DND-41 (cell line): ENCODE data around the gene PCNX1.

Source experiments
- ATAC-seq: fragments of 200-7000 bp; cut with Tn5 transposase; 3 replicates; pipeline ENCODE4 v1.9.1; 2021; ENCODE audit warnings: low read depth; ENCODE audit not compliant: insufficient read depth
- DNase-seq: peaks from one replicate; pipeline ENCODE4 v3.0.0-alpha.2; 2020
- H2AFZ ChIP-seq: 2 replicates; pipeline ENCODE4 v1.6.0; 2012; ENCODE audit warnings: low read depth, low read length
- H3K27ac ChIP-seq: 2 replicates; pipeline ENCODE4 v1.5.1; 2012; ENCODE audit warnings: low read length, inconsistent platforms
- H3K27me3 ChIP-seq: fragments of 200-600 bp; sonication (generic); 2 replicates; pipeline ENCODE4 v1.6.0; 2012; ENCODE audit warnings: low read length, mild to moderate bottlenecking, inconsistent platforms; ENCODE audit not compliant: insufficient read depth, poor library complexity
- H3K36me3 ChIP-seq: 2 replicates; pipeline ENCODE4 v1.5.1; 2012; ENCODE audit warnings: low read length, inconsistent platforms; ENCODE audit not compliant: insufficient read depth
- H3K4me1 ChIP-seq: 2 replicates; pipeline ENCODE4 v1.5.1; 2012; ENCODE audit warnings: mild to moderate bottlenecking, low read length; ENCODE audit not compliant: insufficient read depth
- H3K4me2 ChIP-seq: 2 replicates; pipeline ENCODE4 v1.6.0; 2012; ENCODE audit warnings: mild to moderate bottlenecking, moderate library complexity, low read length, inconsistent platforms; ENCODE audit not compliant: insufficient read depth
- H3K4me3 ChIP-seq, 2 experiments: fragments of 200-600 bp in 1 of 2; shearing (Covaris generic) in 1 of 2; 2 replicates each; pipeline ENCODE4 v1.5.1; 2012 to 2016; ENCODE audit warnings: inconsistent platforms in 2 of 2, low read length in 2 of 2, mild to moderate bottlenecking in 2 of 2, low read depth in 1 of 2, moderate library complexity in 1 of 2
- H3K79me2 ChIP-seq: 2 replicates; pipeline ENCODE4 v1.6.0; 2012; ENCODE audit warnings: low read length, inconsistent platforms; ENCODE audit not compliant: insufficient read depth
- H3K9ac ChIP-seq: 2 replicates; pipeline ENCODE4 v1.6.0; 2012; ENCODE audit warnings: low read depth, mild to moderate bottlenecking, inconsistent platforms, low read length, moderate library complexity
- H3K9me3 ChIP-seq: 2 replicates; pipeline ENCODE4 v1.5.1; 2012; ENCODE audit warnings: low read length, moderate library complexity, mild to moderate bottlenecking, inconsistent platforms; ENCODE audit not compliant: insufficient read depth, severe bottlenecking
- H4K20me1 ChIP-seq: 2 replicates; pipeline ENCODE4 v1.6.0; 2012; ENCODE audit warnings: low read length; ENCODE audit not compliant: insufficient read depth
- CTCF ChIP-seq: IDR thresholded peaks from 2 replicates; pipeline ENCODE4 v1.5.1; 2012; ENCODE audit warnings: borderline replicate concordance, low read length, moderate library complexity, mild to moderate bottlenecking; ENCODE audit not compliant: poor library complexity, severe bottlenecking; ENCODE audit errors: extremely low read depth
- EZH2 ChIP-seq: IDR thresholded peaks from 3 replicates; pipeline ENCODE4 v1.6.1; 2012; ENCODE audit warnings: borderline replicate concordance, low read depth, mild to moderate bottlenecking, moderate library complexity, low read length, inconsistent platforms; ENCODE audit not compliant: severe bottlenecking

The PCNX1 gene

GRCh38 chr14:71135911-71136310 is 228.7 kb downstream of the PCNX1 start:
- H2AFZ ChIP-seq = no peak overlapping the region
- no peak overlapping the region for H3K4me3 ChIP-seq
- H3K9me3 ChIP-seq = peaks cover 2% of the 10 kb centered on the region
- H3K9ac ChIP-seq = no peak overlapping the region
- TF ChIP-seq EZH2 = no peak
- H4K20me1 ChIP-seq = no peaks in the 10 kb centered on the region
- H3K27me3 ChIP-seq = no peaks in the 10 kb centered on the region
- no peak overlapping the region for H3K4me2 ChIP-seq
- H3K27ac ChIP-seq = no peak overlapping the region
- no peaks in the 10 kb centered on the region for H3K4me1 ChIP-seq
- no peak for DNase-seq
- no peaks in the 10 kb centered on the region for H3K36me3 ChIP-seq
- no peak for ATAC-seq
- H3K79me2 ChIP-seq = no peaks in the 10 kb centered on the region

- Histone ChIP-seq H3K36me3 (no peaks in the 10 kb centered on the region), H3K27me3 (no peaks in the 10 kb centered on the region), H3K4me1 (no peaks in the 10 kb centered on the region), H3K79me2 (no peaks in the 10 kb centered on the region), H4K20me1 (no peaks in the 10 kb centered on the region), H3K9ac (no peak overlapping the region), H3K27ac (no peak overlapping the region), H3K9me3 (peaks cover 2% of the 10 kb centered on the region), H3K4me3 (no peak overlapping the region), H3K4me2 (no peak overlapping the region), H2AFZ (no peak overlapping the region)
- ATAC-seq (no peak), DNase-seq (no peak)
- TF ChIP-seq CTCF (no peak), EZH2 (no peak)
Observed at GRCh38 chr14:71136386-71137060, 229.3 kb downstream of the PCNX1 start.

GRCh38 chr14:71137536-71138447 is 230.5 kb downstream of the PCNX1 start:
- no peak for DNase-seq
- Histone ChIP-seq H3K79me2 (no peaks in the 10 kb centered on the region), H3K27ac (no peak overlapping the region), H3K9ac (no peak overlapping the region), H4K20me1 (no peaks in the 10 kb centered on the region), H2AFZ (no peak overlapping the region), H3K27me3 (no peaks in the 10 kb centered on the region), H3K36me3 (no peaks in the 10 kb centered on the region), H3K4me2 (no peak overlapping the region), H3K4me1 (peaks cover 12% of the 10 kb centered on the region), H3K9me3 (peaks cover 2% of the 10 kb centered on the region), H3K4me3 (no peak overlapping the region)
- no peak for ATAC-seq
- TF ChIP-seq CTCF = no peak
